Endodermal cell (in vitro differentiated cells): ENCODE results near the gene MAN1B1. TPM values are rescaled to one million over a fixed set of nuclear protein-coding genes. Genes with fewer than 3 reads are reported as not detected.

Source experiments
- DNase-seq: peaks from one replicate; pipeline ENCODE4 v3.0.0-alpha.2; 2017
- H3K27ac ChIP-seq: 2 replicates; pipeline ENCODE4 v1.5.1; 2013; ENCODE audit warnings: mild to moderate bottlenecking, low read depth, low read length, moderate library complexity
- H3K27me3 ChIP-seq: 2 replicates; pipeline ENCODE4 v1.6.1; 2013; ENCODE audit warnings: mild to moderate bottlenecking, low read length, moderate library complexity; ENCODE audit not compliant: insufficient read depth, control insufficient read depth, poor library complexity, severe bottlenecking
- H3K36me3 ChIP-seq: 2 replicates; pipeline ENCODE4 v1.7.0; 2013; ENCODE audit warnings: mild to moderate bottlenecking, low read length, moderate library complexity; ENCODE audit not compliant: control insufficient read depth, insufficient read depth
- H3K4me1 ChIP-seq: one replicate; pipeline ENCODE4 v1.7.0; 2013; ENCODE audit warnings: low read length; ENCODE audit not compliant: control insufficient read depth, insufficient read depth
- H3K4me3 ChIP-seq: 2 replicates; pipeline ENCODE4 v1.5.1; 2013; ENCODE audit warnings: mild to moderate bottlenecking, low read length, moderate library complexity
- H3K9ac ChIP-seq: 2 replicates; pipeline ENCODE4 v1.6.1; 2013; ENCODE audit warnings: mild to moderate bottlenecking, low read length, moderate library complexity; ENCODE audit not compliant: poor library complexity, severe bottlenecking; ENCODE audit errors: extremely low read depth
- H3K9me3 ChIP-seq: 2 replicates; pipeline ENCODE4 v1.6.1; 2013; ENCODE audit warnings: mild to moderate bottlenecking, low read length, moderate library complexity; ENCODE audit not compliant: control insufficient read depth
- H3K27ac Mint-ChIP-seq: 2 replicates; pipeline ENCODE4 v1.8.0; 2020; ENCODE audit warnings: mixed read lengths
- H3K27me3 Mint-ChIP-seq: 2 replicates; pipeline ENCODE4 v1.8.0; 2021; ENCODE audit warnings: mild to moderate bottlenecking, mixed read lengths; ENCODE audit not compliant: insufficient read depth
- H3K36me3 Mint-ChIP-seq: 2 replicates; pipeline ENCODE4 v1.8.0; 2020; ENCODE audit warnings: low read depth, mixed read lengths
- H3K4me1 Mint-ChIP-seq: 2 replicates; pipeline ENCODE4 v1.8.0; 2020; ENCODE audit warnings: mixed read lengths
- H3K4me3 Mint-ChIP-seq: 2 replicates; pipeline ENCODE4 v1.8.0; 2020; ENCODE audit warnings: mild to moderate bottlenecking, moderate library complexity, mixed read lengths
- H3K9me3 Mint-ChIP-seq: 2 replicates; pipeline ENCODE4 v1.8.0; 2020; ENCODE audit warnings: mild to moderate bottlenecking, mixed read lengths
- WGBS, 2 experiments: methylation state at CpG; one replicate each; pipeline versions ENCODE4 v1.1.5 to v1.1.7; 2013; ENCODE audit warnings: missing lambda C conversion rate in 2 of 2, mixed read lengths in 1 of 2; ENCODE audit not compliant: insufficient coverage in 1 of 2, insufficient read length in 1 of 2; 5-methylcytosine and 5-hydroxymethylcytosine counted together
- total RNA-seq, 2 donors: library from RNA; stranded (reverse); fragmentation: NEBNext Ultra II Directional in 1 of 2; extraction: Animal tissue kit (Norgen Biotek cat#: 25700) in 1 of 2; gene quantifications; 2 replicates in 1 of 2; 3 replicates in 1 of 2; pipeline ENCODE4 v1.2.1, GENCODE V29; 2021
- TF ChIP-seq, protein P1 (sequence below): fragments of 200-600 bp; sonication (generic); conservative IDR thresholded peaks from 2 replicates; pipeline ENCODE4 v1.5.0; 2021; ENCODE audit warnings: antibody characterized with exemption, mild to moderate bottlenecking

MAN1B1 gene
- total RNA-seq, 2 donors from 2014 or later = 62.1 to 63.5 TPM

DNA sequence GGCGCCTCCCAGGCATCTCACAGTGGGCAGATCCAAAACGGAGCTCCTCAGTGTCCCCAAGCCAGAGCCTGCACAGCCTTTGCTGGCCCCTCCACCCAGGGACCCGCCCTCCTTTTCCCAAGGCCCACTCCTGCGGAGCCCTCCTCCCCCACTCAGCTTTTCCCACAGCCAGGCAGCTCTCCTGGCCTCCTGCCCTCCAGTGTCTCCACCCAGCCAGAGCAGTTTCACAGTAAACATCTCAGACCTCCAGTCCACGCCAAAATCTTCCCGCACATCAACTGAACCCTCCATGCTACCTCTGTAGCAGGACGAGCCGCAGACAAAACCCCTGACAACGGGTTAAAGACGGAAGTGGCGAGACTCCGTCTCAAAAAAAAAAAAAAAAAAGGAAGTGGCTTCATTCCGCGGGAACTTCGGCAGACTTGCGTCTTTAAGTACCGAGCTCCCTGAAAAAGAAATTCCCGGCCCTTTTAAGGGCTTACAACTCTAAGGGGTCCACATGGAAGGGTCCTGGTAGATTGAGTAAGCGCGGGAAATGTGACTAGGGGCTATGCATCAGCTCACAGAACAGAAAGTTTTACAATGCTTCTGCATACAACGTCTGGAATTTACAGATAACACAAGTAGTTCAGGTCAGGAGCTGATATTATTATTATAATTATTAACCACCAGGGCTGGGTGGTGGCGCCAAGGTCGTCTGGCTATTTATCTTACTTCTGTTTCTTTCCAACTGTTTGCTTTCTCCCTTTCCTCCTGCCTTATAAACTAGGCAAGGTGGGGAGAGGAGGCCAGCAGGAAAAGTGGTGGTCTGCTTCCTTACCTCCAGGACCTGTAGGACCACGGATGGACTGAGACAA lies 40.7 kb downstream of the MAN1B1 start:
- Histone ChIP-seq H3K27ac (no peak overlapping the region), H3K27me3 (peaks cover 2% of the 10 kb centered on the region), H3K4me1 (peaks cover 10% of the 10 kb centered on the region), H3K4me3 (peak overlapping the region; percentile 84), H3K36me3 (no peaks in the 10 kb centered on the region), H3K9me3 (no peaks in the 10 kb centered on the region), H3K9ac (no peak overlapping the region)
- peaks cover 17% of the 10 kb centered on the region for H3K4me1 Mint-ChIP-seq
- H3K36me3 Mint-ChIP-seq = peaks cover 2% of the 10 kb centered on the region
- peak; percentile 28 for DNase-seq
- 83 to 85% methylated on average over 14 to 24 of the region's 24 CpGs for WGBS, 2 experiments
- TF ChIP-seq, protein P1, sequence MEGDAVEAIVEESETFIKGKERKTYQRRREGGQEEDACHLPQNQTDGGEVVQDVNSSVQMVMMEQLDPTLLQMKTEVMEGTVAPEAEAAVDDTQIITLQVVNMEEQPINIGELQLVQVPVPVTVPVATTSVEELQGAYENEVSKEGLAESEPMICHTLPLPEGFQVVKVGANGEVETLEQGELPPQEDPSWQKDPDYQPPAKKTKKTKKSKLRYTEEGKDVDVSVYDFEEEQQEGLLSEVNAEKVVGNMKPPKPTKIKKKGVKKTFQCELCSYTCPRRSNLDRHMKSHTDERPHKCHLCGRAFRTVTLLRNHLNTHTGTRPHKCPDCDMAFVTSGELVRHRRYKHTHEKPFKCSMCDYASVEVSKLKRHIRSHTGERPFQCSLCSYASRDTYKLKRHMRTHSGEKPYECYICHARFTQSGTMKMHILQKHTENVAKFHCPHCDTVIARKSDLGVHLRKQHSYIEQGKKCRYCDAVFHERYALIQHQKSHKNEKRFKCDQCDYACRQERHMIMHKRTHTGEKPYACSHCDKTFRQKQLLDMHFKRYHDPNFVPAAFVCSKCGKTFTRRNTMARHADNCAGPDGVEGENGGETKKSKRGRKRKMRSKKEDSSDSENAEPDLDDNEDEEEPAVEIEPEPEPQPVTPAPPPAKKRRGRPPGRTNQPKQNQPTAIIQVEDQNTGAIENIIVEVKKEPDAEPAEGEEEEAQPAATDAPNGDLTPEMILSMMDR = no peak
- peak overlapping the region; percentile 67 for H3K4me3 Mint-ChIP-seq
- H3K27me3 Mint-ChIP-seq = peaks cover 13% of the 10 kb centered on the region
- H3K9me3 Mint-ChIP-seq = no peaks in the 10 kb centered on the region
- peak overlapping the region; percentile 37 for H3K27ac Mint-ChIP-seq

DNA sequence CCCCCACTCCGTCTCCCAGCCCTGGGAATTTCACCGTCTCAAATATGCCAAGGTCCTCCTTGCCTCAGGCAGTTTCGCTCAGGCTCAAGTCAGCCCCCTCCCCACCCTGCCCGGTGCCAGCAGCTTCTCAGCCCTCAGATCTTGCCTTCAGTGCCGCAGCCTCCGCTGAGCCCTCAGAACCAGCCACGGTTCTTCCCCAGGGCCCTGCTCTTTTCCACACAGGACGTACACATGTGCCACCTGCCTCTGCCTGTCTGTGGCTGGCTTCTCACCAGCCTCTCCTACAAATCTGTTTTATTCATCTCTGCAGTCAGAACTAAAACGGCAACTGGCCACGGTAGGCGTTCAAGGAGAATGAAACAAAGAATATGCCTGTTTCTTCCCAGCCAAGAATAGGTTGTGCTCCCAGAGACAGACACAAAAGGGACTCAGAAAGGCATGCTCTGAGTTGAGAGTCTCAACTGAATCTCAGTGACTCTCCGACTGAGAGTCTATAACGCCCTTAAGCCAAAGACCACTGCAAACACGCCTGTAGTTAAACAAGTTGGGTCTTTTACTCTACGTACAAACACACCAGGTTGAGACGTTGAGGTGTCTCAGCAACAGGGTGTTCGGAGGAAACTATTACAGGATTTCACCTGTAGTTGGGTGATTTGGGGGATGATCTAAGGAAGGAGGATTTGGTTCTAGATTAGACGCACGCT lies 41.5 kb downstream of the MAN1B1 start:
- no peak overlapping the region for H3K9ac ChIP-seq
- Mint-ChIP-seq H3K4me3 (peak overlapping the region; percentile 67), H3K36me3 (peaks cover 2% of the 10 kb centered on the region), H3K27me3 (peaks cover 19% of the 10 kb centered on the region), H3K27ac (peak overlapping the region; percentile 31), H3K4me1 (peaks cover 17% of the 10 kb centered on the region), H3K9me3 (no peaks in the 10 kb centered on the region)
- no peaks in the 10 kb centered on the region for H3K9me3 ChIP-seq
- no peaks in the 10 kb centered on the region for H3K36me3 ChIP-seq
- peaks cover 10% of the 10 kb centered on the region for H3K4me1 ChIP-seq
- DNase-seq = peak; percentile 30
- peak overlapping the region; percentile 84 for H3K4me3 ChIP-seq
- TF ChIP-seq, protein P1 = no peak
- H3K27ac ChIP-seq = no peak overlapping the region
- peaks cover 8% of the 10 kb centered on the region for H3K27me3 ChIP-seq
- WGBS, 2 experiments = 85 to 87% methylated on average over 17 to 19 of the region's 19 CpGs

DNA sequence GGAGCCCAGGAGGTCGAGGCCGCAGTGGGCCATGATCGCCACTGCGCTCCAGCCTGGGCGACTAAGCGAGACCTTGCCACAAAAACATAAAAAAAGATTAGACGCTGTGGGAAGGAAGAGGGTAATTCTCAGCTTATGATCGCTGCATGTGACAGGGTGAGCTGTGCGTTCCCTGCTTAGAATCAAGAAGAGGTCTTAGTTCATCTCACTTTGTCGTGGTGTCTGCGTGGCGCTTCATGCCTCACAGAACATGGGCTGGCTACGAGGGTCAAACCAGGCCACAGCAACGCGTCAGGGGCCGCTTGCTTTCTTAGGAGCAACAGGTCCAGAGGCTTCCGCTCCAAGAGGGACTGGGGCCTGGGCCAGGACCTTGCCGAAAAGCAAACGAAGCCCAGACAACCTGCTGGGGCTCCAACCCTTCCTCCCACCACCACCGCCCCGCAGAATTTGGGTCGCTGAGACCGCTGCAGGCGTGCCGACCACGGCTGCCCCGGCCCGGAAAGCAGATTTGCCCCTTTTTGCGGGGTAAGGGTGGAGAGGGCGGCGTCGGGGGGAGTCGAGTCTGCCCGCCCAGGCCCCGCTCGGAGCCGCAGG lies 42.2 kb downstream of the MAN1B1 start:
- DNase-seq = peak; percentile 67
- Mint-ChIP-seq H3K27ac (peak overlapping the region; percentile 31), H3K27me3 (peaks cover 22% of the 10 kb centered on the region), H3K4me1 (peaks cover 17% of the 10 kb centered on the region), H3K9me3 (no peaks in the 10 kb centered on the region), H3K4me3 (peak overlapping the region; percentile 67), H3K36me3 (peaks cover 2% of the 10 kb centered on the region)
- 25 to 62% methylated on average over 16 to 37 of the region's 37 CpGs for whole genome bisulfite sequencing, 2 experiments
- peak overlapping the region; percentile 84 for H3K4me3 ChIP-seq
- H3K9me3 ChIP-seq = no peaks in the 10 kb centered on the region
- TF ChIP-seq, protein P1 = no peak
- H3K36me3 ChIP-seq = no peaks in the 10 kb centered on the region
- peaks cover 12% of the 10 kb centered on the region for H3K27me3 ChIP-seq
- peaks cover 10% of the 10 kb centered on the region for H3K4me1 ChIP-seq
- peak overlapping the region; percentile 24 for H3K27ac ChIP-seq
- peak overlapping the region; percentile 63 for H3K9ac ChIP-seq
